GM19035 (cell line): ENCODE measurements around the gene MORF4L1.
A peak's percentile ranks its signal among the peaks of the same experiment; 100 is the strongest.

Experiments
- ATAC-seq: cut with Tn5 transposase; IDR thresholded peaks from one replicate; pipeline ENCODE4 v1.9.1; 2021; ENCODE audit not compliant: unreplicated experiment

MORF4L1 gene

DNA sequence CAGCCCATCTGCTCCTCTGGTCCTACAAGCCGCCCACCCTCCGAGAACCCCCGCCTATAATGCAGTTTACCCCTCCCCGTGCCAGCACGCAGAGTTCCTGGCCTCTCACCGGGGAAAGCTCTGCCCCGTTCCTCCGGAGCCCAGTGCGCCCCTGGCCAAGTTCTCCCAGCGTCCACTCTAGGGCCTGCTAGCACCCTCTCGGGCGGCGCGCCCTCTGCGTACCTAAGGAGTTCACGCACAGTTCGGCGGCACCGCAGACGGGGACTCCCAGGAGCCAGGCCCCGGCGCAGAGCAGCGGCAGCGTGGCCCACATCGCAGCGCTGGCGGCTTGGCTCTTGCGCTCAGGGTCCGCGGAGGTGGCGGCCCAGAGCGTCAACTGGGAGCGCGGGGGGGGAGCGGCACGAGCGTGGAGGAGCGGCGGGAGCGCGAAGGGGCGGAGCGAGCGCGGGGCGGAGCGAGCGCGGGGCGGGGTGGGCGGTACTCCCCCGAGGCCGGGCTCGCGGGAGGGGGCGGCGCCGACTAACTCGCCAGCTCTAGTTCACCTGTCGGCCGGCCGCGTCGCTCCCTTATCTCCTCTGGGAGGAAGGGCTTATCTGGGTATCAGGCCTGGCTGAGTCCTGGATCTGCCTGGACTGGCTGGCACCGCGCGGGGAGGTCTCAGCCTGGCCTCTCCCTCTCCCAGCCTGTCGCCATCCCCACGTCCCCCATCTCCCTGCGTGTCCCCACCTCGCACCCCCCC, 72.1 kb downstream of the MORF4L1 start, which contains the start of gene CTSH:
Gene CTSH, minus strand, starts transcription at position 378 of the 739 bp plus-strand sequence. Its CDS starts 65 bp downstream, at position 313.
- ATAC-seq = peak; percentile 63

DNA sequence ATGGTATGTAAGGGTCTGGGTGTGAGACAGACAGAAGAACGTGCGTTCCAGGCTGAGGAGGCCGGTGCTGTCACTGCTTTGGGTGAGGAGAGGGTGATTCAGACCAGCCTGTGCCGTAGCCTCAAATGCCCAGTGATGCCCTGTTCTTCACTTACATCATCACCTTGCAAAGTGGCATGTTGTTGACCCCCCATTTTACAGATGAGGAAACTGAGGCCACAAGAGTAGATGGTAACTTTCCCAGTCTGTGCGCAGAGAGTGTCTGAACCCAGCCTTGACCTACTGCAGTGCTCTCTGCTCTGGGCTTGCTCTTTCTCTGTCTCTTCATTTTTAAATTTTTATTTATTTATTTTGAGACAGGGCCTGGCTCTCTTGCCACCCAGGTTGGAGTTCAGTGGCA, 73.8 kb downstream of the MORF4L1 start:
- ATAC-seq = no peak

DNA sequence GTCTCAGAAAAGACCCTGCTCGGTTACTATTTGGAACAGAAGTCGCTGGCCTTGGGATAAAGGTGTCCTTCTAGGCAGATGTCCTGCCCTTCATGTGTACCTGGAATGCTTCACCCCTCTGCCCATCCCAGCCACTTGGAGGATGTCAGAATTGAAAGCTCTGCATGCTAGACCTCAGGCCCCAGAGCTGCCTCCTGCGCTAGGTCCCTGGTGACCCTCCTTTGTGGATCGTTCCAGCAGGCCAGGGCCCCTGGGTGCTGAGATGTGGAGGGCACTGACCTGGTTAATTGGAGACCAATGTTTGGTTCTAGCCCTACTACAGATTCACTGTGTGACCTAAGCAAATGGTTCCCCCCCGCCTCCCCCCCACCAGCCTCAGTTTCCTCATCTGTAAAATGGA, 74.8 kb downstream of the MORF4L1 start:
- ATAC-seq = no peak
